Activated CD4-positive, alpha-beta T cell treated with anti-CD3 and anti-CD28 coated beads, Interleukin-2, amount 10 ng/mL, durations not matched to agents 24 days and 14 days (primary cell): ENCODE data around the gene DPEP1. TPM values are rescaled to one million over a fixed set of nuclear protein-coding genes. Genes with fewer than 3 reads are reported as not detected.

Experiments used
- DNase-seq: peaks from one replicate; pipeline ENCODE4 v3.0.0; 2022
- H3K27ac Mint-ChIP-seq: one replicate; pipeline ENCODE4 v1.8.0; 2022; ENCODE audit warnings: mild to moderate bottlenecking, mixed read lengths
- H3K27me3 Mint-ChIP-seq: one replicate; pipeline ENCODE4 v1.8.0; 2022; ENCODE audit warnings: mixed read lengths
- H3K36me3 Mint-ChIP-seq: one replicate; pipeline ENCODE4 v1.8.0; 2022; ENCODE audit warnings: low read depth, mild to moderate bottlenecking, mixed read lengths
- H3K4me1 Mint-ChIP-seq: one replicate; pipeline ENCODE4 v1.8.0; 2021; ENCODE audit warnings: mixed read lengths
- H3K4me3 Mint-ChIP-seq: one replicate; pipeline ENCODE4 v1.8.0; 2022; ENCODE audit warnings: mild to moderate bottlenecking, moderate library complexity, mixed read lengths
- H3K9me3 Mint-ChIP-seq: one replicate; pipeline ENCODE4 v1.8.0; 2021; ENCODE audit warnings: mixed read lengths
- intact Hi-C: fragments of 100-400 bp; cut with micrococcal nuclease; formaldehyde crosslinking; loops from one replicate; pipeline ENCODE4 v1.15.1; 2023
- total RNA-seq: library from RNA; stranded (reverse); gene quantifications from 2 replicates; pipeline ENCODE4 v1.2.3, GENCODE V29; 2022

The DPEP1 gene
- total RNA-seq, 1 donor from 2014 or later = not detected

DNA sequence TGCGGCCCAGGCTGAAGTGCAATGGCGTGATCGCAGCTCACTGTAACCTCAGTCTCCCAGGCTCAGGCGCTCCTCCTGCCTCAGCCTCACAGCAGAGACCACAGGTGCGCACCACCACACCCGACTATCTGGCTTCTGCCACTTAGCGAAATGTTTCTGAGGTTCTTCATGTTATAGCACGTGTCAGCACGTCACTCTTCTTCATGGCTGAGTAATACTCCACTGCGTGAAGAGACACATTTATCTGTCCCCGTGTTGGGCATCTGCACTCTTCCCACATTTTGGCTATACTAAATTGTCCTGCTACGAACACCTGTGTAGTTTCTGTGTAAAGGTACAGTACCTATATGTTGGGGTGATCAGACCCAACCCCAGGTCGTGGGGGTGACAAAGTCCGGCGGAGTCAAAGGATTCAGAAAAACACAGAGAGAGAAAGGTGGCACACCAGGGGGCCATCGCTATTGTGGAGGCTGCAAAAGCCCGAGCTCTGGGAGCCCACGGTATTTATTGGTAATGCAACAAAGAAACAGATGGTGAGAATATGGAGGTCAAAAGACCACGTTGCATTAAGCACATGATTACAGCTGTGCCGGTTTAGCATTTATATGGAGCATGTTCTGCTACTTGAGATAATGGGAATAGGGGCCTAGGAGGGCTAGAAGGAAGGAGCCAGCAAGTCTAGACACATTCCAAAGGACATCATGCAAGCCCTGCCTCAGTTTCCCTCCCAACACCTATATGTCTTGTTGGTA, 851 bp upstream of the DPEP1 start:
- Mint-ChIP-seq H3K27ac (no peak overlapping the region), H3K9me3 (peaks cover 10% of the 10 kb centered on the region), H3K27me3 (no peaks in the 10 kb centered on the region), H3K4me3 (no peak overlapping the region), H3K4me1 (peaks cover 7% of the 10 kb centered on the region), H3K36me3 (no peaks in the 10 kb centered on the region)
- intact Hi-C loops = no loop called here
- no peak for DNase-seq

DNA sequence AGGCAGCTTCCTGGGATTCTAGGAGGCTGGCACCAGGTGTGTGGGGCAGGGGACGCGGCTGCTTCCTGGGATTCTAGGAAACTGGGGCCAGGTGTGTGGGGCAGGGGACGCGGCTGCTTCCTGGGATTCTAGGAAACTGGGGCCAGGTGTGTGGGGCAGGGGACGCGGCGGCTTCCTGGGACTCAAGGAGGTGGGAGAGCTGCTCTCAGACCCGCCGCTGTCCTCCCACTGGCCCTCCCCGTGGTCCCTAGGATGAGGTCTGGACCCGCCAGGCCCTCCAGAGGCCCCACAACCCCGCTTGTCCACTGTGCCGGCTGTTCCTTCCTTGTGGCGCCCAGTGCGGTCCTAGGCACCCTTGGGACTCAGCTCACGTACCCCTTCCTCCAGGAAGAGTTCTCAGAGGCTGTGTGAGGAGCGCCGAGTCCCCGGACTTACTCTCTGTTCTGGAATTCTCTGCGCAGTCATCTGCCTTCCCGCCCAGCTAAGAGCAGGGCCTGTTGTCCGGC, 565 bp downstream of the DPEP1 start:
- no peaks in the 10 kb centered on the region for H3K27me3 Mint-ChIP-seq

GRCh38 chr16:89615176-89615575, 1.7 kb downstream of the DPEP1 start:
- Mint-ChIP-seq H3K27me3 (no peaks in the 10 kb centered on the region), H3K9me3 (peaks cover 10% of the 10 kb centered on the region), H3K27ac (no peak overlapping the region), H3K4me3 (no peak overlapping the region), H3K4me1 (peaks cover 7% of the 10 kb centered on the region), H3K36me3 (no peaks in the 10 kb centered on the region)
- intact Hi-C loops = no loop called here
- no peak for DNase-seq

More for the DNA sequence above, 565 bp downstream of the DPEP1 start:
- Mint-ChIP-seq H3K4me1 (peaks cover 7% of the 10 kb centered on the region), H3K9me3 (peaks cover 10% of the 10 kb centered on the region), H3K36me3 (no peaks in the 10 kb centered on the region), H3K4me3 (no peak overlapping the region), H3K27ac (no peak overlapping the region)
- no peak for DNase-seq
- intact Hi-C loops = no loop called here

- Mint-ChIP-seq H3K27me3 (no peaks in the 10 kb centered on the region), H3K9me3 (peaks cover 10% of the 10 kb centered on the region), H3K36me3 (no peaks in the 10 kb centered on the region), H3K27ac (no peak overlapping the region), H3K4me1 (peaks cover 7% of the 10 kb centered on the region), H3K4me3 (no peak overlapping the region)
- intact Hi-C loops = no loop called here
- DNase-seq = no peak
Measured at GRCh38 chr16:89615596-89616090, 2.2 kb downstream of the DPEP1 start.

- no peaks in the 10 kb centered on the region for H3K36me3 Mint-ChIP-seq
- H3K27me3 Mint-ChIP-seq = no peaks in the 10 kb centered on the region
- intact Hi-C loops = no loop called here
- DNase-seq = no peak
- peaks cover 10% of the 10 kb centered on the region for H3K9me3 Mint-ChIP-seq
- H3K4me1 Mint-ChIP-seq = peaks cover 7% of the 10 kb centered on the region
- H3K27ac Mint-ChIP-seq = peak overlapping the region; percentile 78
- no peak overlapping the region for H3K4me3 Mint-ChIP-seq
Measured at GRCh38 chr16:89616623-89617022, 3.2 kb downstream of the DPEP1 start.

GRCh38 chr16:89617036-89617435, 3.6 kb downstream of the DPEP1 start:
- intact Hi-C loops = no loop called here
- no peak overlapping the region for H3K4me3 Mint-ChIP-seq

GRCh38 chr16:89618109-89618998, 4.9 kb downstream of the DPEP1 start:
- H3K27me3 Mint-ChIP-seq = peaks cover 5% of the 10 kb centered on the region
- H3K4me1 Mint-ChIP-seq = peaks cover 7% of the 10 kb centered on the region
- intact Hi-C loops = no loop called here
- H3K36me3 Mint-ChIP-seq = no peaks in the 10 kb centered on the region
- no peak overlapping the region for H3K4me3 Mint-ChIP-seq
- H3K27ac Mint-ChIP-seq = no peak overlapping the region
- DNase-seq = no peak
- peaks cover 10% of the 10 kb centered on the region for H3K9me3 Mint-ChIP-seq

More at GRCh38 chr16:89617036-89617435, 3.6 kb downstream of the DPEP1 start:
- DNase-seq = no peak
- Mint-ChIP-seq H3K9me3 (peaks cover 10% of the 10 kb centered on the region), H3K27ac (peak overlapping the region; percentile 78), H3K36me3 (no peaks in the 10 kb centered on the region), H3K27me3 (no peaks in the 10 kb centered on the region), H3K4me1 (peaks cover 7% of the 10 kb centered on the region)

GRCh38 chr16:89619840-89620239, 6.4 kb downstream of the DPEP1 start:
- no peak for DNase-seq
- no peaks in the 10 kb centered on the region for H3K36me3 Mint-ChIP-seq
- peaks cover 10% of the 10 kb centered on the region for H3K9me3 Mint-ChIP-seq
- peaks cover 7% of the 10 kb centered on the region for H3K4me1 Mint-ChIP-seq
- no peak overlapping the region for H3K27ac Mint-ChIP-seq
- H3K4me3 Mint-ChIP-seq = no peak overlapping the region
- intact Hi-C loops = no loop called here
- H3K27me3 Mint-ChIP-seq = peaks cover 15% of the 10 kb centered on the region

DNA sequence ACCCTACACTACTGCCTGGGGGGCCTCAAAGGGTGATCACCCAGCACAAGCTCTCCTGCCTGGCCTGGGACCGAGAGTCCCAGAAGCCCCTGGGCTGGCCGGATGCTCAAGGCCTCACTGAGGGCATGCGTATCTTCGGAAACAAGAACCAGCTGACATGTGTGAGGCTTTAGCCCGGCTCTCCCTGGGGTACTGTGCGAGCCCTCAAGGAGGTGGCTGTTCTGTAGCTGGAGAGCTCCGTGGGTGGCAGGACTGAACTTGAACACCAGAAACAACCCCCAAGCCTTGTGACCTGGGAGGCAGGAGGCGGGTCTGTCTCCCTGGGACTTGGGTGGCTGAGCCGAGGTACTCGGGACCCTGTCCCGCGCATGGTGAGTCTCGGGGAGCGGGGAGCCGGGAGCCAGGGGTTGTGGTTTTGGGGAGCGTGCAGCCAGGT, 7.0 kb downstream of the DPEP1 start:
- no peaks in the 10 kb centered on the region for H3K36me3 Mint-ChIP-seq
- peaks cover 7% of the 10 kb centered on the region for H3K4me1 Mint-ChIP-seq

DNA sequence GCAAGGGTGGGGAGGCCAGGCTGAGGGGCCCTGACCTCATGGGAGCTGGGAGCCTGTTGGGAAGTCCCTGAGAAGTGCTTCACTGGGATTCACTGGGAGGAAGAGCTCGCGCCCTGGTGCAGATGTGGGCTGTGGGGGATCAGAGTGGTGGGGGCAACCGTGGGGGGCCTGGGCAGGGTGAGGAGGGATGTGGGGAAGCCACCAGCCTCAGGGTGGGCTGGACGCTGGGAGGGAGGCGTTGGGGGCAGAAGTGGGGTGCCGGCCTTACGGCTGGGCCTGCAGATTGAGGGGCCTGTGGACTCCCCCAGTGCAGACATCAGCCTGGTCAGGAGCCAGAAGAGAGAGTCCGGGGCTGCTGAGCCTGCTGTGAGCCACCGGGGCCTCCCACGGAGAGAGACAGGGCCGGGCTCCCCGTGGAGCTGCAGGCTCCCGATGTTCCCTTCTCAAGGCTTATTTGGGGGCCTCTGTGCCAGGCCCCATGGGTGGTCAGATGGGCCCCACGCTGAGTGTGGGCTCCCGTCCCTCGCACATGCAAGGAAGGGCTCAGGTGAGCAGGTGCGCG, 7.8 kb downstream of the DPEP1 start:
- intact Hi-C loops = no loop called here
- peaks cover 19% of the 10 kb centered on the region for H3K27me3 Mint-ChIP-seq
- no peaks in the 10 kb centered on the region for H3K36me3 Mint-ChIP-seq
- H3K27ac Mint-ChIP-seq = no peak overlapping the region
- H3K4me3 Mint-ChIP-seq = no peak overlapping the region
- DNase-seq = no peak
- peaks cover 10% of the 10 kb centered on the region for H3K9me3 Mint-ChIP-seq
- peaks cover 7% of the 10 kb centered on the region for H3K4me1 Mint-ChIP-seq

More for the DNA sequence above, 7.0 kb downstream of the DPEP1 start:
- intact Hi-C loops = no loop called here
- no peak for DNase-seq
- Mint-ChIP-seq H3K4me3 (no peak overlapping the region), H3K27me3 (peaks cover 19% of the 10 kb centered on the region), H3K9me3 (peaks cover 10% of the 10 kb centered on the region), H3K27ac (no peak overlapping the region)

DNA sequence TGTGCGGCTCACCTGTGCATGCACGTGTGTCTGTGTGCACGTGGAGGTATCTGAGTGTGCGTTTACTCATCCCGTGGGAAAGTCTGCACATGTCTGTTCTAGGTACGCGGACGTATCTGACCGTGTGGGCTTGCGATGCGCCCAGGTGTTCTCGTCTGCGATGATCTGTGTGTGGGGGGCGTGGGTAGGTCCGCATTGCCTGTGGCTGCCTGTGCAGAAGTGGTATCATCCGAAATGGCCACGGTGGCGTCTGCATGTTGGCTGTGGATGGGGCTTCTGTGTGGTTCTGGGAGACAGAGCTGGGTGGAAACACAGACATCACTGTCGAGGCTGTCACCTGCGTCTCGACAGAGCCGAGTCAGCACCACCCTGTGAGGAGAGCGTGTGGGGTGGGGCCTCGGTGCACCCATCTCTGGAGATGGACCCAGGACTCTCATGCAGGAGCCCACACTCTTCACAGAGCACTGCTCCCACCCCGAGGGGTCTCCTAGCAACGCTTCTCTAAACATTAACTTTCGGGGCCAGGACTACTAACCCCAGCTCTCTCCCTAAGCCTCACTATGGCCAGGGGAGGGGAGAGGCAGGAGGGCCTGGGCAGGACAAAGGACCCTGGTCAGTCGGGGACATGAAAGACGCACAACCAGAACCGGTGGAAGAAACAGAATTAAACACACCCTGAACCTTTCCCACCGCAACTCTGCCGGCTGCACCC, 8.4 kb downstream of the DPEP1 start:
- no peak overlapping the region for H3K27ac Mint-ChIP-seq

DNA sequence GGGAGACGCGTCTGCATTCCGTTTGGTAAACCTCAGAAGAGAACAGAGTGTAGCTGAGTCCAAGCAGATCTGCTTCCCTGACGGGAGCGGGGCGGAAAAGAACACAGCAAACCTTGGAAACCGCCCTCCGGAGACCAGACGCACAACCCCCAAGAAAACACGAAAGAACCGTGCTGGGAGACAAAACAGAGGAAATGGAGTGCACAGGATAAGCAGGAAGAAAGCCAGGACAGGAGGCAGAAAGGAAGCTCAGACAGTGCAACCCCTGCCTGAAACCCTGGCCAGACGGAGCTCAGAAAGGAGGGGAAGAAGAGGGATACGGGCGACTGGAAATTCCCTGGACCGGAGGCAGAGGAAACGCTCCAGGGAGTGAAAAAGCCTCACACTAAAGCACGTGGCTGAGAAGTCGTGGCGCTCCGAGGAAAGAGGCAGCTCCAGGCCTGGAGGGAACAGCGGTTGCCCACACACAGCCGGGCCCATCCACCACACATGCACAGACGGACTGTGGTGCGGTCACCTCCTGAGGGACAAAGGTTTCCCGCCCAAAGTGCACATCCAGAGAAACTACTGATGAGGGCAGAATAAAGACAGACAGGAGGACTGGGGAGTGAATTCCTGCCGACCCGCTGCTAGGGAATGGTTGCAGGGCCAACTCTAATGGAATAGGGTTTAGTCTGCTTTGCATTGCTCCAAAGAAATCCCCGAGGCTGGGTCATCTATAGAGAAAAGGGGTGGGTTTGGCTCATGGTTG, 10.2 kb downstream of the DPEP1 start:
- no peaks in the 10 kb centered on the region for H3K9me3 Mint-ChIP-seq
- intact Hi-C loops = no loop called here
- H3K4me1 Mint-ChIP-seq = no peaks in the 10 kb centered on the region
- H3K27ac Mint-ChIP-seq = no peak overlapping the region
- peaks cover 19% of the 10 kb centered on the region for H3K27me3 Mint-ChIP-seq
- no peak for DNase-seq
- H3K36me3 Mint-ChIP-seq = no peaks in the 10 kb centered on the region
- no peak overlapping the region for H3K4me3 Mint-ChIP-seq

More for the DNA sequence above, 8.4 kb downstream of the DPEP1 start:
- H3K36me3 Mint-ChIP-seq = no peaks in the 10 kb centered on the region
- intact Hi-C loops = no loop called here
- DNase-seq = no peak
- H3K4me3 Mint-ChIP-seq = no peak overlapping the region
- peaks cover 19% of the 10 kb centered on the region for H3K27me3 Mint-ChIP-seq
- peaks cover 4% of the 10 kb centered on the region for H3K9me3 Mint-ChIP-seq
- H3K4me1 Mint-ChIP-seq = peaks cover 2% of the 10 kb centered on the region
